Measurements from ENCODE around the gene CD200.
"Not testable (repeated sequence)": the region's sequence is repeated elsewhere in the genome, so short reads cannot be mapped to it uniquely, and the experiment has no call there.

DNA sequence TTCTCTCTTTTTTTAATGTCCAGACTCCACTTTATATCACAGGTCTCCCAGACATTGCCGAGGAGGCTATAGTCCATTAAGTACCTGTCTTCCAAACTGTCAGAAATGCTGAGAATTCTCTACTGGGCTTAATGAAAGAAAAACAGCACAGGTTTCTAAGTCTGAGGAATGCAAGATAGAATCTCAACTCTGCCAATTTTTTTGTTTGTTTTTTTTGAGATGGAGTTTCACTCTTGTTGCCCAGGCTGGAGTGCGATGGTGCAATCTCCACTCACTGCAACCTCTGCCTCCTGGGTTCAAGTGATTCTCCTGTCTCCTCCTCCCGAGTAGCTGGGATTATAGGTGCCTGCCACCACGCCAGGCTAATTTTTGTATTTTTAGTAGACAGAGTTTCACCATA, 45.4 kb downstream of the CD200 start:
- TF ChIP-seq MYC (IDR thresholded peaks at IDR 0.05; ENCODE audit: low read depth, low read length); MYC (CRISPR knock-in tag; IDR thresholded peaks at IDR 0.05; ENCODE audit: borderline replicate concordance, low read depth); ZNF76 (CRISPR knock-in tag; IDR thresholded peaks at IDR 0.05; ENCODE audit: borderline replicate concordance); NR2C1 (IDR thresholded peaks at IDR 0.05); NR2C1 (tag; IDR thresholded peaks at IDR 0.05); KHSRP (IDR thresholded peaks at IDR 0.05); NEUROD1 (IDR thresholded peaks at IDR 0.05; ENCODE audit: borderline replicate concordance, low read depth, low read length, partially characterized antibody); PHF8 (IDR thresholded peaks at IDR 0.05; ENCODE audit: borderline replicate concordance, low read length): not testable (repeated sequence)
- TF ChIP-seq, protein P1, sequence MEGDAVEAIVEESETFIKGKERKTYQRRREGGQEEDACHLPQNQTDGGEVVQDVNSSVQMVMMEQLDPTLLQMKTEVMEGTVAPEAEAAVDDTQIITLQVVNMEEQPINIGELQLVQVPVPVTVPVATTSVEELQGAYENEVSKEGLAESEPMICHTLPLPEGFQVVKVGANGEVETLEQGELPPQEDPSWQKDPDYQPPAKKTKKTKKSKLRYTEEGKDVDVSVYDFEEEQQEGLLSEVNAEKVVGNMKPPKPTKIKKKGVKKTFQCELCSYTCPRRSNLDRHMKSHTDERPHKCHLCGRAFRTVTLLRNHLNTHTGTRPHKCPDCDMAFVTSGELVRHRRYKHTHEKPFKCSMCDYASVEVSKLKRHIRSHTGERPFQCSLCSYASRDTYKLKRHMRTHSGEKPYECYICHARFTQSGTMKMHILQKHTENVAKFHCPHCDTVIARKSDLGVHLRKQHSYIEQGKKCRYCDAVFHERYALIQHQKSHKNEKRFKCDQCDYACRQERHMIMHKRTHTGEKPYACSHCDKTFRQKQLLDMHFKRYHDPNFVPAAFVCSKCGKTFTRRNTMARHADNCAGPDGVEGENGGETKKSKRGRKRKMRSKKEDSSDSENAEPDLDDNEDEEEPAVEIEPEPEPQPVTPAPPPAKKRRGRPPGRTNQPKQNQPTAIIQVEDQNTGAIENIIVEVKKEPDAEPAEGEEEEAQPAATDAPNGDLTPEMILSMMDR (IDR thresholded peaks at IDR 0.05 in 2 of 3, conservative IDR thresholded peaks at IDR 0.05 in 1 of 3; ENCODE audit: insufficient read depth in 2 of 3, low read depth in 1 of 3, low read length in 3 of 3), result not testable (repeated sequence)
- TF ChIP-seq, protein P2, sequence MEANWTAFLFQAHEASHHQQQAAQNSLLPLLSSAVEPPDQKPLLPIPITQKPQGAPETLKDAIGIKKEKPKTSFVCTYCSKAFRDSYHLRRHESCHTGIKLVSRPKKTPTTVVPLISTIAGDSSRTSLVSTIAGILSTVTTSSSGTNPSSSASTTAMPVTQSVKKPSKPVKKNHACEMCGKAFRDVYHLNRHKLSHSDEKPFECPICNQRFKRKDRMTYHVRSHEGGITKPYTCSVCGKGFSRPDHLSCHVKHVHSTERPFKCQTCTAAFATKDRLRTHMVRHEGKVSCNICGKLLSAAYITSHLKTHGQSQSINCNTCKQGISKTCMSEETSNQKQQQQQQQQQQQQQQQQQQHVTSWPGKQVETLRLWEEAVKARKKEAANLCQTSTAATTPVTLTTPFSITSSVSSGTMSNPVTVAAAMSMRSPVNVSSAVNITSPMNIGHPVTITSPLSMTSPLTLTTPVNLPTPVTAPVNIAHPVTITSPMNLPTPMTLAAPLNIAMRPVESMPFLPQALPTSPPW (CRISPR knock-in tag; IDR thresholded peaks at IDR 0.05), result not testable (repeated sequence)
- TF ChIP-seq, protein P3, sequence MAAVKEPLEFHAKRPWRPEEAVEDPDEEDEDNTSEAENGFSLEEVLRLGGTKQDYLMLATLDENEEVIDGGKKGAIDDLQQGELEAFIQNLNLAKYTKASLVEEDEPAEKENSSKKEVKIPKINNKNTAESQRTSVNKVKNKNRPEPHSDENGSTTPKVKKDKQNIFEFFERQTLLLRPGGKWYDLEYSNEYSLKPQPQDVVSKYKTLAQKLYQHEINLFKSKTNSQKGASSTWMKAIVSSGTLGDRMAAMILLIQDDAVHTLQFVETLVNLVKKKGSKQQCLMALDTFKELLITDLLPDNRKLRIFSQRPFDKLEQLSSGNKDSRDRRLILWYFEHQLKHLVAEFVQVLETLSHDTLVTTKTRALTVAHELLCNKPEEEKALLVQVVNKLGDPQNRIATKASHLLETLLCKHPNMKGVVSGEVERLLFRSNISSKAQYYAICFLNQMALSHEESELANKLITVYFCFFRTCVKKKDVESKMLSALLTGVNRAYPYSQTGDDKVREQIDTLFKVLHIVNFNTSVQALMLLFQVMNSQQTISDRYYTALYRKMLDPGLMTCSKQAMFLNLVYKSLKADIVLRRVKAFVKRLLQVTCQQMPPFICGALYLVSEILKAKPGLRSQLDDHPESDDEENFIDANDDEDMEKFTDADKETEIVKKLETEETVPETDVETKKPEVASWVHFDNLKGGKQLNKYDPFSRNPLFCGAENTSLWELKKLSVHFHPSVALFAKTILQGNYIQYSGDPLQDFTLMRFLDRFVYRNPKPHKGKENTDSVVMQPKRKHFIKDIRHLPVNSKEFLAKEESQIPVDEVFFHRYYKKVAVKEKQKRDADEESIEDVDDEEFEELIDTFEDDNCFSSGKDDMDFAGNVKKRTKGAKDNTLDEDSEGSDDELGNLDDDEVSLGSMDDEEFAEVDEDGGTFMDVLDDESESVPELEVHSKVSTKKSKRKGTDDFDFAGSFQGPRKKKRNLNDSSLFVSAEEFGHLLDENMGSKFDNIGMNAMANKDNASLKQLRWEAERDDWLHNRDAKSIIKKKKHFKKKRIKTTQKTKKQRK (IDR thresholded peaks at IDR 0.05; ENCODE audit: borderline replicate concordance, low read depth, low read length), result not testable (repeated sequence)
- TF ChIP-seq, protein P4, sequence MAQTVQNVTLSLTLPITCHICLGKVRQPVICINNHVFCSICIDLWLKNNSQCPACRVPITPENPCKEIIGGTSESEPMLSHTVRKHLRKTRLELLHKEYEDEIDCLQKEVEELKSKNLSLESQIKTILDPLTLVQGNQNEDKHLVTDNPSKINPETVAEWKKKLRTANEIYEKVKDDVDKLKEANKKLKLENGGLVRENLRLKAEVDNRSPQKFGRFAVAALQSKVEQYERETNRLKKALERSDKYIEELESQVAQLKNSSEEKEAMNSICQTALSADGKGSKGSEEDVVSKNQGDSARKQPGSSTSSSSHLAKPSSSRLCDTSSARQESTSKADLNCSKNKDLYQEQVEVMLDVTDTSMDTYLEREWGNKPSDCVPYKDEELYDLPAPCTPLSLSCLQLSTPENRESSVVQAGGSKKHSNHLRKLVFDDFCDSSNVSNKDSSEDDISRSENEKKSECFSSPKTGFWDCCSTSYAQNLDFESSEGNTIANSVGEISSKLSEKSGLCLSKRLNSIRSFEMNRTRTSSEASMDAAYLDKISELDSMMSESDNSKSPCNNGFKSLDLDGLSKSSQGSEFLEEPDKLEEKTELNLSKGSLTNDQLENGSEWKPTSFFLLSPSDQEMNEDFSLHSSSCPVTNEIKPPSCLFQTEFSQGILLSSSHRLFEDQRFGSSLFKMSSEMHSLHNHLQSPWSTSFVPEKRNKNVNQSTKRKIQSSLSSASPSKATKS (CRISPR knock-in tag; IDR thresholded peaks at IDR 0.05), result not testable (repeated sequence)
- TF ChIP-seq, protein P5, sequence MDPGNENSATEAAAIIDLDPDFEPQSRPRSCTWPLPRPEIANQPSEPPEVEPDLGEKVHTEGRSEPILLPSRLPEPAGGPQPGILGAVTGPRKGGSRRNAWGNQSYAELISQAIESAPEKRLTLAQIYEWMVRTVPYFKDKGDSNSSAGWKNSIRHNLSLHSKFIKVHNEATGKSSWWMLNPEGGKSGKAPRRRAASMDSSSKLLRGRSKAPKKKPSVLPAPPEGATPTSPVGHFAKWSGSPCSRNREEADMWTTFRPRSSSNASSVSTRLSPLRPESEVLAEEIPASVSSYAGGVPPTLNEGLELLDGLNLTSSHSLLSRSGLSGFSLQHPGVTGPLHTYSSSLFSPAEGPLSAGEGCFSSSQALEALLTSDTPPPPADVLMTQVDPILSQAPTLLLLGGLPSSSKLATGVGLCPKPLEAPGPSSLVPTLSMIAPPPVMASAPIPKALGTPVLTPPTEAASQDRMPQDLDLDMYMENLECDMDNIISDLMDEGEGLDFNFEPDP (CRISPR knock-in tag; IDR thresholded peaks at IDR 0.05), result not testable (repeated sequence)
- TF ChIP-seq, protein P6, sequence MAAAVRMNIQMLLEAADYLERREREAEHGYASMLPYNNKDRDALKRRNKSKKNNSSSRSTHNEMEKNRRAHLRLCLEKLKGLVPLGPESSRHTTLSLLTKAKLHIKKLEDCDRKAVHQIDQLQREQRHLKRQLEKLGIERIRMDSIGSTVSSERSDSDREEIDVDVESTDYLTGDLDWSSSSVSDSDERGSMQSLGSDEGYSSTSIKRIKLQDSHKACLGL (CRISPR knock-in tag; IDR thresholded peaks at IDR 0.05; ENCODE audit: borderline replicate concordance, poor library complexity, severe bottlenecking), result not testable (repeated sequence)

Data from K562 (cell line).